ENCODE results near the gene DAND5.

DAND5 gene, protein sequence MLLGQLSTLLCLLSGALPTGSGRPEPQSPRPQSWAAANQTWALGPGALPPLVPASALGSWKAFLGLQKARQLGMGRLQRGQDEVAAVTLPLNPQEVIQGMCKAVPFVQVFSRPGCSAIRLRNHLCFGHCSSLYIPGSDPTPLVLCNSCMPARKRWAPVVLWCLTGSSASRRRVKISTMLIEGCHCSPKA

DNA sequence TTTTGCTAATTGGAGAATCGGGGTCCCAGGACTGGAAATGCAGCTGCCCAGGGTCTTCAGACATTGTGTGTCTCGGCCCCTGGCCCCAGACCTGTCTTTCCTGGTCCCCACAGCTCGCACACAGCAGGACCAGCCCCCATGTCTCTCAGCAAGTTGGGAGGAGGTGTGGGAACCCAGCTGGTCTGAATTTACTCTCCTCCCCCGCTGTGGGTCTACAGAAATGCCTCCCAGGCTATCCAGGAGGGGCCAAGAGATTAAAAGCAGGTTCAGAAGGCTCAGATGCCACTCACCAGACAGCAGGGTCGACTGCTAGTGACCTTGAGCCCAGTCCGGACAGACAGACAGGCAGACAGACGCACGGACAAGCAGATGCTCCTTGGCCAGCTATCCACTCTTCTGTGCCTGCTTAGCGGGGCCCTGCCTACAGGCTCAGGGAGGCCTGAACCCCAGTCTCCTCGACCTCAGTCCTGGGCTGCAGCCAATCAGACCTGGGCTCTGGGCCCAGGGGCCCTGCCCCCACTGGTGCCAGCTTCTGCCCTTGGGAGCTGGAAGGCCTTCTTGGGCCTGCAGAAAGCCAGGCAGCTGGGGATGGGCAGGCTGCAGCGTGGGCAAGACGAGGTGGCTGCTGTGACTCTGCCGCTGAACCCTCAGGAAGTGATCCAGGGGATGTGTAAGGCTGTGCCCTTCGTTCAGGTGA, at the start of gene DAND5:
DAND5 (plus strand) TSS at position 285 of the 697 bp plus-strand sequence; CDS start at position 370, 85 bp downstream.
- DNase-seq: no peak

DNA sequence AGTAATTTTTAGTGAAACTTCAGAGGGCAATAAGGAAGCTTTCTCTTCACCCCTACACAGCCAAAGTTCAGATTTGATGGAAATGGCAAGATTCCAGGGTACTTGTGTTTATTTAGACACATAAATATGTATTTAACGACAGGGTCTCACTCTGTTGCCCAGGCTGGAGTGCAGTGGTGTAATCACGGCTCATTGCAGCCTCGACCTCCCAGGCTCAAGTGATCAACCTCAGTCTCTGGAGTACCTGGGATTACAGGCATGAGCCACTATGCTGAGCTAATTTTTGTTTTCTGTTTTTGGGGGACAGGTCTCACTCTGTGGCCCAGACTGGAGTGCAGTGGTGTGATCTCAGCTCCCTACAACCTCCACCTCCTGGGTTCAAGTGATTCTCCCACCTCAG, 48.3 kb upstream of the DAND5 start:
- no peak for DNase-seq

DNA sequence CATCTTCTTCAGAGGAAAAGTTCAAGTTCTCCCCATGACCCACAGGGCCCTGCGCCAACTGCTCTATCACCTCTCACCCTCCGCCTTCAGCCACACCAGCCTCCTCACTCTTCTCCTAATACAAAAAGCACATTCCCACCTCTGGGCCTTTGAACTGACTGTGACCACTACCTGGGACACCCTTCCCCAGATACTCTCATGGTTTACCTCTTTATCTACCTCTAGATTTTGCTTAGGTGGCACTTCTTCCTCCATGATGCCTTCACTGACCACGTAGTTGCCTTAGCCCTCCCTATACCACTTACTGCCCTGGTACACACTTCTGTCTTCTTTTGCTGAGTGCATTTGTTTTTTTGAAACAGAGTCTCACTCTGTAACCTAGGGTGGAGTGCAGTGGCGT, 46.4 kb upstream of the DAND5 start:
- DNase-seq: no peak

DNA sequence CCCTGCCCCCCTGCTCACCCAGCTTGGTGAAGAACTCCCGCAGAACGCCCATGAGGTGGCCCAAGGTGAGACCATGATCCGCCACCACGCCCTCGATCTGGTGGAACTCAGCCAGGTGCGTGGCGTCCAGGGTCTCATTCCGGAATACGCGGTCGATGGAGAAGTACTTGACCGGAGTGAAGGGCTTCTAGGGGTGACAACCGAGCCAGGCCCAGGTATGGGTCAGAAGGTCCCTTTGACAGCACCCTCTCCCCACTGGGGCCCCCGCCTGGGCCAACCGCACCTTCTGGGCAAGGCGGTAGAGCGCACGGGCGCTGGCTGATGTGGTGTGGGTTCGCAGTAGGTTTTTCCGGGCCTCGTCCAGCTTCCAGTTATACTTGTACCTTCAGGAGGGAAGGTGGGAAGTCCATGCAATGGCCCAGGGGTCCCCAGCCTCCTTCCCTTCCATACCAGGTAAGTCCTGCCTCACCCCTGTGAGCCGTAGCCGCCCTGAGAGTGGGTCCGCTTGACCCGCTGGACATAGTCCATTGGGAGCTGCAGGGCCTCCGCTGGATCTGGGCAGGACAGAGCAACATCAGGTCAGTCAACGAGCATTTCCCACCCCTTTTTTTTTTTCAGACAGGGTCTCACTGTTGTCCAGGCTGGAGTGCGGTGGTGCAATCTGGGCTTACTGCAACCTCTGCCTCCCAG, 44.6 kb upstream of the DAND5 start:
- no peak for DNase-seq

DNA sequence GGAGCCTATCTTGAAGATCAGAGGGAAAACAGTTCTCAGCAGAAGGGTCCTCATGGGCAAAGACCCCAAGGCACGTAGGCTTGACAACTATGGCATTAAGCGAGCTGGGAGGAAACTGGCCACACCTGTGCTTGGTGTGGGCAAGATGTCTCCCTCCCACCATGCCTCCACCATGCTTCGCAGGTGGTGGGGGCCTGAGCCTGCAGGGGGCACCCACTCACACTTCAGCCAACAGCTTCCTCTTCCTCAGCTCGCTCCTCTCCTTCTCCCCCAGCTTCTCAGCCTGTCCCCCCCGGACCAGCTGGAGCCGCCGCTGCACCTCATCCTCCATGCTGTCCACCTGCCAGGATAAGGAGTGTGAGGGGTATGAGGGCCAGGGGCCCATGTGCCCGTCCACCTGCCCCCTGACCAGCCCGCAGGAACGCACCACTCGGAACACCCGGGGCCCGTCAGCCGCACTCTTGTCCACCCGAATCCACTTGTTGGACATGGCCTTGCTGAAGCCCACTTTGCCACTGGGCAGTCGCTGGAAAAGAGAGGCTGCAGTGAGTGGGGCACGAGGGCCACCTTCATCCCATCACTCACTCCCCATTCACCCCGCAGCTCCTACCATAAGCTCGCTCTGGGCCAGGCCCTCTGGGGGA, 39.3 kb upstream of the DAND5 start:
- DNase-seq: no peak

DNA sequence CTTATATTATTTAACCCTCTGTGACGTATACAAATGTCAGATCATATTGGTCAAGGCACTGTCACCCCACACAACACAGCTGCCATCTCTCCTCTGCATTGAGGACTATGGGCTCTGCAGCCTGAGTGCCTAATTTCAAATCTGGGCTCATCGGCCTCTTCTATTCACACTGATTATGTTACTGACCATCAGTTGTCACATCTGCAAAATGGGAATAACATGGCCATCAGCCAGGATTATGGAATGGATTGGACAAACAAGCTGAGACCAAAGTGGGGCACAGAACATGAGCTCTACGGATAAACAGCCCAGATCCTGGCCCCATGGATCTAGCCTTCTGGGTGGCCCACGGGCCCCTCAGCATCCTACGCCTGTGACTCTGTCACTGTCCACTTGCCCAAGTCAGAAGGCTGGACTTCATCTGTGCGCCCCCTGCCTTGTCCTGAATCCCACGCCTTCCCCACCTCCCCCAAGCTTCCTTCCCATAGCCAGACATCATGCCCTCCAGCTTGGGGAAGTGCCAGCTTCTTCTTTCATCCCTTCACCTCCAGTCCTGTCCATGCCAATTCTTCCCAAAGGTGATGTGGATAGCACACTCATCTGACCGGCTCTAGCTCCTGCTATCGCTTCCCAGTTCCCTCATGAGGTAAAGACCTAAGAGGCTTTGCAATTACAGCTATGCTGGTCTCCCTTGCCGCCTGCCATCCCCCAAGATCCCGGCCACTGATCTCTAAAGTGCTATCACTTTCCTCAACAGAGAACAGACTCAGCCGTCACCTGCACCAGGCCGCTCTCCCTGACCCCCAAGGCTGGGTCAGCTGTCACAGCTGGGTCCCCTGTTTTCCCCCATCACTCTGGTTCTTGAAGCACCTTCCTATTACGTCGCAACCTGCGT, 36.7 kb upstream of the DAND5 start:
- DNase-seq: no peak

DNA sequence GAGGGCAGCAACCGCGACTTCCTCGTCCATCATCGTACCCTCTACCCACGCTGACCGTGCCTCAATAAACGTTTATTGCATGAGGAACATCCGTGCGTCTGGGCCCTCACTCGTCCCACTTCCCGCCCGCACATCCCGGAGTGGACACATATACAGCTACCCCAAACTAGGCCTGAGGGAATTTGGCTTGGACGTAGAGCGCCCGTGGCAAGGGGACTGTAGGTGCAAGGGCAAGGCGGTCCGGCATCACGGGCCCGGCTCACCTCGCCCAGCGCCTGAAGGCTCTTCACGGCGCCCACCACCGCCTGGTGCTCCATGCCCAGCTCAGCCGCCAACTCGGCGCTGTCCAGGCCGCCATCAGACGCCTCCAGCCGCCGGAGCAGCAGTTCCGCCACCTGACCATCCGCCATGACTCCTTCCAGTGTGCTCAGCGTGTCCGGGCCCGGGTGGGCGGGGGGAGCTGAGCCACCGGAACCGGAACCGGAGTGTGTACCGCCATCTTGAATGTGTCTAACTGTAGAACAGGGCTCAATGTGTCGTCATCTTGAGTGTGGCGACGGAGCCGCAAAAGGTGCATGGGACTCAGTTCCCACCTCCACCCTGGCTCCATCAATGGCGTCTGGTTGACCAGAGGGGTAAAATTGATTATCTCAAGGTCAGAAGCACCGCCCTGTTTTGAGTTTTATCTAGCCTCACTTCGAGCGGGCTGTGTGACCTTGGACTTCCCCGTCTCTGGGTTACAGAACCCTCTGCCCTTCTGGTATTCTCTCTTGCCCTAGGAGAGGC, 35.9 kb upstream of the DAND5 start, which contains the start of gene FARSA:
FARSA (minus strand) TSS at position 425 of the 786 bp plus-strand sequence; CDS start at position 410, 15 bp downstream.
- DNase-seq: peak; percentile 93

DNA sequence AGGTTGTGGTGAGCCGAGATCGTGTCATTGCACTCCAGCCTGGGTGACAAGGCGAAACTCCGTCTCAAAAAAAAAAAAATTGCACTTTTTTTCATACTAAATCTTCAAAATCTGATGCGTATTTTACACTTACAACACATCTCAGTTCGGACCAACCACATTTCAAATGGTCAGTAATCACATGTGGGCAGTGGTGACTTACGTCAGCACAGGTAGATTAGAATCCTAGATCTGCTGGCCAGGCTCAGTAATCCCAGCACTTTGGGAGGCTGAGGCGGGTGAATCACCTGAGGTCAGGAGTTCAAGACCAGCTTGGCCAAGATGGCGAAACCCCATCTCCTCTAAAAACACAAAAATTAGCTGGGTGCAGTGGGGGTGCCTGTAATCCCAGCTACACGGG, 34.3 kb upstream of the DAND5 start:
- DNase-seq: no peak

DNA sequence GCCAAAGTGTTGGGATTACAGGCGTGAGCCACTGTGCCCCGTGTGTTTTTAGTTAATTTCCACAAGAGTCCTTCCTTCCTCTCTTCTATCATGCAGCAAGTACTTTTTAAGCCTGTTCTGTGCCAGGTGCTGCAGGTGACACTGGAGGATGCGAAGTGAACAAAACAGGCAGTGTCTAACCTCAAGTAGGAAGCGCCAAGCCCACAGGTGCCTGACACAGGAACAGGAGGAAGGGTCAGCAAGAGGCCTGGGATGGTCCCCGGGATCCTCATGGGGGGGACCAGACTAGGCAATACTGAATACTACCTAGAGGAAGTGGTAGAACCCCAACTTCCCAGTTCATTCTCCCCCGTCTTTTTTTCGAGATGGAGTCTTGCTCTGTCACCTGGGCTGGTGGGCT, 32.8 kb upstream of the DAND5 start:
- DNase-seq: peak; percentile 63

DNA sequence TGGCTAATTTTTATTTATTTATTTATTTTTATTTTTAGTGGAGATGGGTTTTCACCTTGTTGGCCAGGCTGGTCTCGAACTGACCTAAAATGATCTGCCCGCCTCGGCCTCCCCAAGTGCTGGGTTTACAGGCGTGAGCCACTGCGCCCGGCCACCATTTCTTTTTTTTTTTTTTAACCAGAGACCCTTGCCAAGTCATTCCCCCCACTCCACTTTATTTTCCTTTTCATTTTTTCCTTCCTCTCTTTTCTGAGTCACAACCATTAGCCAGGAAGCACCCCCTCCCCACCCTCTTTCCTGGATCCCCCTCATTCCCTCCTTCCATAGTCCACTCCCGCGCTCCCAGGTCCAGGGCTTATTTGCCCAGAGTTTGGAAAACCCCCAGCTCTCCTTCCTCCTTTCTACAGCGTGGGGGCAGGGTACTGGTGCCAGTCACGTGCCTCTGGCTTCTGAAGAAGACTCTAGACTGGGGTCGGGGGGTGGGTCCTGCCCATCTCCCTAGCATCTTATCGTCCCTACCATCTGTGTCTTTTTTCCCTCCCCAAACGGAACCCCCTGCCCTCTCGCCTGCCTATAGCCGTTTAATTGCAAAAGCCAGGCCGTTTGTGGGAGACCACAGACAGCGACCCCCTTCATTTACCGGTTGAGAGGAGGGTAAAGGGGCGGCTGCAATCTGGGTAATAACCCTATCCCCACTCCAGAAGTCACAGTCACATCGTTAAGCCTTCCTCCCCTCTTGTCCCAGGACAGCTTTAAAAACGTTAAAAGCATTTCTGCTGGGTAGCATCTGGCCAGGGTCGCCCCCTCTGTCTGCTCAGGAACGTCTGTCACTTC, 32.1 kb upstream of the DAND5 start:
- DNase-seq: peak; percentile 73

DNA sequence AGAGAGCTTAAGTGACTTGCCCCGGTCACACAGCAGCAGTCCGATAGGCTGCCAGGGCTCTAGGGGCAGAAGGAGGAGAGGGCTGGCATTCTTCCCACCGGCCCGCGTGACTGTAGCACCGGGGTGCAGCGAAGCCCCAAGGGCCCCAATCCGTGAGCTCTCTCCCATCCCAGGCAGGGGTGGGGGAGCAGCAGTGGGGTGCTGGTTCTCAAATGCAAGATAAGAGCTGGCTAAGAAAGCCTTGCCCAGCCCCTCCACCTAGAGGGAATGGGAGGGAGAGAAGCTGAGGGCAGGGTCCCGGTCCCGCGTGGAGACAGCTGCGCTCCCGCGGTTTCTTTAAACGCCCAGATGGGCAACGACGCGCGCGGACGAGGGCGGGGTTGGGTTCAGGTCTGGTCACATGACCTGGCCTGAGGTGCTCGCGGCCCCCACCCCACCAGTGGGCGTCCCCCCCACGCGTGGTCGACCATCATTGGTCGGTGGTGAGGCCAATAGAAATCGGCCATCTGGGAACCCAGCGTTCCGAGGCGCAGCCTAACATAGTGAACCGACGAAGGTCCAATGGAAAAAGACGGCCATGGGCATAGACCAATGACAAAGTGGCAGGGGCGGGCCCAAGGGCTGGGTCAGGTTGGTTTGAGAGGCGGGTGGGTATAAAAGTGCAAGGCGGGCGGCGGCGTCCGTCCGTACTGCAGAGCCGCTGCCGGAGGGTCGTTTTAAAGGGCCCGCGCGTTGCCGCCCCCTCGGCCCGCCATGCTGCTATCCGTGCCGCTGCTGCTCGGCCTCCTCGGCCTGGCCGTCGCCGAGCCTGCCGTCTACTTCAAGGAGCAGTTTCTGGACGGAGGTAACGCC, 31.2 kb upstream of the DAND5 start, which contains the start of gene CALR:
CALR (plus strand) TSS at position 683 of the 852 bp plus-strand sequence; CDS start at position 754, 71 bp downstream.
- peak; percentile 99 for DNase-seq

DNA sequence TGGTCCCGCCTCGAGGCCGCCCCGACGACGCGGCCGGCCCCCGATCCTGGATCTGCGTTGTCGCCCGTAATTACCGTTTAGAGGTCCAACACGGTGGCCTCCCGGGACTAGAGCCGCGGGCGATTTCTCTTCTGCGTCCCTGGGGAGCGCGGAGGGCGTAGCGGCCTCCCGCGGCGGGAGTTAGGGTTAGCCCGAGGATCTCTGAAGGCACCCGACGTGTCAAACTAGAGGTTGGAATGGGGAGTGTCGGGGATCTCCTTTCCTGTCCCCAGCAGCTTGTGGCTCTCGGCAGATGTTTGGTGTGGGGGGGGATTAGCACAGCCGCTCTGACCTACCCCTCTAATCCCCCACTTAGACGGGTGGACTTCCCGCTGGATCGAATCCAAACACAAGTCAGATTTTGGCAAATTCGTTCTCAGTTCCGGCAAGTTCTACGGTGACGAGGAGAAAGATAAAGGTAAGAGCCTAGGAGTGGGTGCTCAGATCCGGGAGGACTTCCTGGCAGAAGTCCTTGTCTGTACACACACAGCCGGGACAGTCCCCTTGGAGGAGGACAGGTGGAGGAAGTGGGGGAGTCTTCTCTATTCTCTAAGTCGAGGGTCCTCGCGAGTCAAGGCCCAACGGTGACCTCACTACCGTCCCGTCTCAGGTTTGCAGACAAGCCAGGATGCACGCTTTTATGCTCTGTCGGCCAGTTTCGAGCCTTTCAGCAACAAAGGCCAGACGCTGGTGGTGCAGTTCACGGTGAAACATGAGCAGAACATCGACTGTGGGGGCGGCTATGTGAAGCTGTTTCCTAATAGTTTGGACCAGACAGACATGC, 30.4 kb upstream of the DAND5 start:
- DNase-seq: peak; percentile 58

DNA sequence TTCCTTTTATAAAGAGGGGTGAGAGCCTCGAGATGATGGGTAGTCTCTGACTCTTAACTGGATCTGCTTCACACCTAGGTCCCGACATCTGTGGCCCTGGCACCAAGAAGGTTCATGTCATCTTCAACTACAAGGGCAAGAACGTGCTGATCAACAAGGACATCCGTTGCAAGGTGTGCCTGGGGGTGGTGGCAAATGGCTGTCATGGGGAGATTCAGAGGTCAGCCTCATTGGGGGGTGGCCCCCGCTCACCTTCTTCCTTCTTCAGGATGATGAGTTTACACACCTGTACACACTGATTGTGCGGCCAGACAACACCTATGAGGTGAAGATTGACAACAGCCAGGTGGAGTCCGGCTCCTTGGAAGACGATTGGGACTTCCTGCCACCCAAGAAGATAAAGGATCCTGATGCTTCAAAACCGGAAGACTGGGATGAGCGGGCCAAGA, 29.4 kb upstream of the DAND5 start:
- DNase-seq: peak; percentile 23

DNA sequence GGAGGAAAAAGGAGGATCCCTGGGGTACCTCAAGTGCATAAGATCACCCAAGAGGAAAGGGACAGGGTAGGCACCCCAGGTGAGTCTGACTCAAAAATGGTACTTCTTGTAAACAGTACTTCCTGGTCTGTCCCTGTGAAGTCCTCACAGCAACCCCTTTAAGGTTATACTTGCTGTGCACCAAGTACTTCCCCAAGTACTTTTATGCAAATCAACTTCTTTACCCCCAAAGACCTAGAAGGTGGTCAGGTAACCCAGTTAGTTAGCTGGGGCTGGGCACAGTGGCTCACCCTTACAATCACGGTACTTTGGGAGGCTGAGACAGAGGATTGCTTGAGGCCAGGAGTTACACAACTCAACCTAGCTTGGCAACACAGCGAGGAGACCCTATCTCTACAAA, 28.5 kb upstream of the DAND5 start:
- DNase-seq: peak; percentile 20

DNA sequence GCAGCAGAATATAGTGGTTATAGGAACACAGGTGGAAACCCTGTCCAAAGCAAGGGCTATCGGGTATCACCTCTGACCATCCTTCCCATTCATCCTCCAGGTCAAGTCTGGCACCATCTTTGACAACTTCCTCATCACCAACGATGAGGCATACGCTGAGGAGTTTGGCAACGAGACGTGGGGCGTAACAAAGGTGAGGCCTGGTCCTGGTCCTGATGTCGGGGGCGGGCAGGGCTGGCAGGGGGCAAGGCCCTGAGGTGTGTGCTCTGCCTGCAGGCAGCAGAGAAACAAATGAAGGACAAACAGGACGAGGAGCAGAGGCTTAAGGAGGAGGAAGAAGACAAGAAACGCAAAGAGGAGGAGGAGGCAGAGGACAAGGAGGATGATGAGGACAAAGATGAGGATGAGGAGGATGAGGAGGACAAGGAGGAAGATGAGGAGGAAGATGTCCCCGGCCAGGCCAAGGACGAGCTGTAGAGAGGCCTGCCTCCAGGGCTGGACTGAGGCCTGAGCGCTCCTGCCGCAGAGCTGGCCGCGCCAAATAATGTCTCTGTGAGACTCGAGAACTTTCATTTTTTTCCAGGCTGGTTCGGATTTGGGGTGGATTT, 25.8 kb upstream of the DAND5 start:
- peak; percentile 44 for DNase-seq

DNA sequence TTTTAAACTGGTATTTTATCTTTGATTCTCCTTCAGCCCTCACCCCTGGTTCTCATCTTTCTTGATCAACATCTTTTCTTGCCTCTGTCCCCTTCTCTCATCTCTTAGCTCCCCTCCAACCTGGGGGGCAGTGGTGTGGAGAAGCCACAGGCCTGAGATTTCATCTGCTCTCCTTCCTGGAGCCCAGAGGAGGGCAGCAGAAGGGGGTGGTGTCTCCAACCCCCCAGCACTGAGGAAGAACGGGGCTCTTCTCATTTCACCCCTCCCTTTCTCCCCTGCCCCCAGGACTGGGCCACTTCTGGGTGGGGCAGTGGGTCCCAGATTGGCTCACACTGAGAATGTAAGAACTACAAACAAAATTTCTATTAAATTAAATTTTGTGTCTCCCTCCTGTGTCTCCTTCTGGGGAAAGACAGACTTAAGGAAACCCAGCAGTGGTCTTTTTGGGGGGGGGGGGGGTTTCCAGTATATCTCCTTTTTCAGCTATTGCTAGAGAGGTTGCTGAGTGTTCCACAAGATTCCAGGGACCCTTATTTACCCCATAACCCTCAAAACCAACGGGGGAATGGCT, 25.2 kb upstream of the DAND5 start:
- DNase-seq: peak; percentile 41

DNA sequence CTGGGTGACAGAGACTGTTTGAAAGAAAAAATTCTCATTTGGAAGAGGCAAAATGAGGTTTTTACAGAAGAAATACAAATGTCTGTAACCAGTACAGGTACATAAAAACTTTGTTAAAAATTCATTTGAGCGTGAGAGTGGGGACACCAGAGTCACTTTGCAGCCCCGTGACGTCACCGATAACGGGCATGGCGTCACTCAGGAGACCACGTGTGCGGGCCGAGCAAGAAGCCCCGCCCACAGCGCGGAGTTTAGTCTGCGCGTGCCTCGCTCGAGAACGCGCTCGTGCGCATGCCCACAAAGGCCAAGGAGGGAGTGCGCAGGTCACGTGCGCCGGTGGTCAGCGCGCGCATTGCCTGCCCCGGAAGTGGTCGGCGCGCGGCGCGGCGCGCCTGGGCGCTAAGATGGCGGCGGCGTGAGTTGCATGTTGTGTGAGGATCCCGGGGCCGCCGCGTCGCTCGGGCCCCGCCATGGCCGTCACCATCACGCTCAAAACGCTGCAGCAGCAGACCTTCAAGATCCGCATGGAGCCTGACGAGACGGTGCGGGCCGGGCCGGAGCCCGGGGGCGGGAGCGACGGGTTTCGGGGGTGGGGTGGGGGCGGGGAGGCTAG, 23.8 kb upstream of the DAND5 start, which contains the start of gene RAD23A:
RAD23A (plus strand) TSS at position 384 of the 613 bp plus-strand sequence; CDS start at position 471, 87 bp downstream.
- DNase-seq: peak; percentile 98

All from DMS53 (cell line).